C4-2B (cell line): ENCODE measurements around the gene DBN1.
A peak's percentile ranks its signal among the peaks of the same experiment; 100 is the strongest.

ENCODE experiments used
- H3K27ac ChIP-seq: fragments of 450-650 bp; 2 replicates; pipeline ENCODE4 v1.5.1; 2017
- CTCF ChIP-seq: fragments of 450-650 bp; conservative IDR thresholded peaks from 2 replicates; pipeline ENCODE4 v1.5.1; 2017; ENCODE audit warnings: mild to moderate bottlenecking
- ZFX ChIP-seq: fragments of 450-650 bp; IDR thresholded peaks from 2 replicates; pipeline ENCODE4 v1.6.1; 2017

The DBN1 gene

DNA sequence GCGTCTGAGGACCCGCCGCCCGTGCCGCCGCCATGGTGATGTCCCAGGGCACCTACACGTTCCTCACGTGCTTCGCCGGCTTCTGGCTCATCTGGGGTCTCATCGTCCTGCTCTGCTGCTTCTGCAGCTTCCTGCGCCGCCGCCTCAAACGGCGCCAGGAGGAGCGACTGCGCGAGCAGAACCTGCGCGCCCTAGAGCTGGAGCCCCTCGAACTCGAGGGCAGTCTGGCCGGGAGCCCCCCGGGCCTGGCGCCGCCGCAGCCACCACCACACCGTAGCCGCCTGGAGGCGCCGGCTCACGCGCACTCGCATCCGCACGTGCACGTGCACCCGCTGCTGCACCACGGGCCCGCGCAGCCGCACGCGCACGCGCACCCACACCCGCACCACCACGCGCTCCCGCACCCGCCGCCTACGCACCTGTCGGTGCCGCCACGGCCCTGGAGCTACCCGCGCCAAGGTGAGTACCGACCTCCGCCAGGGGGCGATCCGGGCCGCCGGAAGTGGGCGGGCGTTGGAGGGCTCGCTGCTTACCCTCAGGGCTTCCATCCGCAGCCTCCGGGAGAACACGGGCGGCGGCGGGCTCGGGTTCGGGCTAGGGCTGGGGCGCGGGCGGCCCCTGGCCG, 18.3 kb downstream of the DBN1 start:
- TF ChIP-seq CTCF (no peak; the same call in none of the 2 replicates), ZFX (no peak)
- H3K27ac ChIP-seq: peak overlapping the region; percentile 84

GRCh38 chr5:177454397-177455035, 18.9 kb downstream of the DBN1 start:
- peak overlapping the region; percentile 84 for H3K27ac ChIP-seq
- TF ChIP-seq ZFX: no peak
- peak; percentile 90 for TF ChIP-seq CTCF

DNA sequence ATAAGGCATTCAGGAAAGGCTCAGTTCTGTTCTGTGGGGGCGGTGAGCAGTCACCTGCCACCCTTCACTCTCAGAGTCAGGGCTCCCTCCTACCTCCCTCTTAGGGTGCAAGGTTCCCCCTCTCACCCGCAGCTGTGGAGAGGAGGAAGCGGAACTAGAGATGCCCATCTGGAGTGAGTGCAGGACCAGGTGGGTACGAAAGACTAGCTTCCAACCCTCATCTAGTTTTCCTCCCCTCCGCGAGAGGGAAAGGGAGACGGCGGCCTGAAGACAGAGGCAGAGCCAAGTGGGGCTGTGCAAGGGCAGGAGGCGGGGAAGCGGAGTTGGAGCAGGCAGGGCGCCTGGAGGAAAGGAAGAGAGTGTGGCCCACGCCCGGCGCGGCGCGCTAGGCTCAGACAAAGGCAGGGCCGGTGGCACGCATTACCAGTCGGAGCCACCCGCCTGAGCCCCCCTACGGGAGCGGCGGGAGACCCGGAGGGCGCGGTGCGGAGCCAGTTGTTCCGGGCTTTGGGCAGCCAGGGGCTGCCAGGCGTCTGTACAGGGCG, 19.5 kb downstream of the DBN1 start:
- peak overlapping the region; percentile 84 for H3K27ac ChIP-seq

DNA sequence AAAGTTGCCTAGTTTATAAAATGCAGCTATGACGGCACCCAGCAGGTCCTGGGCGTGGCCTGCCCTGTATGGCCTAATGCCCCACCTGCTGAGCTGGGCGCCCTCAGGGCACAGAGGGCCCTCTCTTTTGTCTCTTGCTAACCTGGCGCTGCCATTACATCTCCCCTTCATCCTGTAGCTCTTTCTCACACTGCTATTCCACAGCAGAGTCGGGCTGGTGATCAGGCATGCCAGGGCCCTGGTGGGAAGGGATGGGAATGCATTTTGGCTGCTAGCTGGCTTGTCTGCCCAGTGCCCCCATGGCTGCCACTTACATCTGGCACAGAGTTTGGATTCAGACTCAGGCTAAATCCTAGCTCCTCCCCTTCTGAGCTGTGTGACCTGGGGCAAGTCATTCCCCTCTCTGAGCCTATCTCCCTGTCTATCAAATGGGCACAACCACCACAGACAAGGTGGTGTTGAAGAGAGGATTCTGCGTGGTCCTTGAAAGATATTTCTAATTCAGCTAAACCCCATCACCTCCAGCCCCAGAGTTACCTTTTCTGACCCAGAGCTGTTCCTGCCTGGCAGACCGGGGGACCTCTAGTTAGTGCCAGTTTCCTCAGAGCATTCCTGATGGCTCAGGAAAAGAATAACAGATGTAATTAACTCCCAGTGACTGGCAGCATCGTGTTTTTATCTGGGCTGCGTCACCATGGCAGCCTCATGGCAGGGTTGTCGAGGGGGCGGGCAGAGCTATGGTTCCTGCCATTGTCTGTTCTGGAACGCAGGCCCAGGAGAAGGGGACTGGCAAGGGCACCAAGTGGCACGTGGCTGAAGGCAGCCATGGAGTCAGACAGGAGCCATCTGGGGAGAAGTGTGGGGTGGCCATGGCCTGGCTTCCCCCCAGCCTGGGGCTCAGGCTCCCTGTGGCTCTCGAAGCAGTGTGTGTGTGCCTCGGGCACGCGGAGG, 20.5 kb downstream of the DBN1 start:
- H3K27ac ChIP-seq: peak overlapping the region; percentile 84
- TF ChIP-seq ZFX: no peak
- TF ChIP-seq CTCF: no peak

More for the DNA sequence above, 19.5 kb downstream of the DBN1 start:
- TF ChIP-seq CTCF (no peak), ZFX (no peak)

DNA sequence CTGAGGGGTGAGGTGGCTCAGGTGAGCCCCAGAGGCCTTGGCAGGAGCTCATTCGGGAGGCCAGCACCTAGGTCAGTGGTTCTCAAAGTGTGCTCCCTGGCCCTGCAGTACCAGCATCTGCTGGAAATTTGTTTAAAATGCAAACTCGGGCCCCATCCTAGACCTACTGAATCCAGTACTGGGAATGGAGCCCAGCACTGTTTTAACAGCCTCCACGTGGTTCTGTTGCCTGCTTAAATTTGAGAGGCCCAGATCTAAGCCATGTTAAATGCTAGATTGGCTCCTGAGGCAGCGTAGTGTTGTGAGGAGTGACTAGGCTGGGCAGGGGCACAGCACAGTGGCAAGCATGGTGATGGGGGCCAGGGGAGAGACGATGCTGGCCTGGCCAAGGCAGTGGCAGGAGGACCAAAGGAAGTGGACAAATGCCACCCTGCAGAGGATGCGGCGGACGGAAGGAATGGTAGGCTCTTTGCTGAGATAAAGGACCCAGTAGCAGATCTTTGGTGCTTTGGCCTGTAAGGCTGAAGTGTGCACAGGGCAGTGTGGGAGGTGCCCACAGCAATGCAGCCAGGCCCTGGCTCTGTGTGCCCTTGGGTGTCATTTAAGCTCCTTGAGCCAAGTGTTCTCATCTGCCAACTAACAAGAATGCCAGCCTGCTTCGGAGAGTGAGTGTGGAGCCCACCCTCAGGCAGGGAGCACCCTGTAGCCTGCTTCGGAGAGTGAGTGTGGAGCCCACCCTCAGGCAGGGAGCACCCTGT, 22.6 kb downstream of the DBN1 start:
- no peak for TF ChIP-seq ZFX
- no peak for TF ChIP-seq CTCF
- H3K27ac ChIP-seq: 0 out of 2 replicates have a peak overlapping the region, but pooled peaks have one; percentile 3

GRCh38 chr5:177449140-177450061, 24.0 kb downstream of the DBN1 start:
- H3K27ac ChIP-seq: no peak overlapping the region; the same call in 1 of the 2 replicates
- TF ChIP-seq ZFX (no peak), CTCF (no peak)
